Activated CD4-positive, alpha-beta T cell treated with anti-CD3 and anti-CD28 coated beads, Interleukin-2, amount 50 U/mL, for 48 hours (primary cell): ENCODE results near the gene ADCY1.

Source experiments
- DNase-seq, 2 experiments: peaks; one replicate each; pipeline ENCODE4 v3.0.0-alpha.2; 2020

The ADCY1 gene

DNA sequence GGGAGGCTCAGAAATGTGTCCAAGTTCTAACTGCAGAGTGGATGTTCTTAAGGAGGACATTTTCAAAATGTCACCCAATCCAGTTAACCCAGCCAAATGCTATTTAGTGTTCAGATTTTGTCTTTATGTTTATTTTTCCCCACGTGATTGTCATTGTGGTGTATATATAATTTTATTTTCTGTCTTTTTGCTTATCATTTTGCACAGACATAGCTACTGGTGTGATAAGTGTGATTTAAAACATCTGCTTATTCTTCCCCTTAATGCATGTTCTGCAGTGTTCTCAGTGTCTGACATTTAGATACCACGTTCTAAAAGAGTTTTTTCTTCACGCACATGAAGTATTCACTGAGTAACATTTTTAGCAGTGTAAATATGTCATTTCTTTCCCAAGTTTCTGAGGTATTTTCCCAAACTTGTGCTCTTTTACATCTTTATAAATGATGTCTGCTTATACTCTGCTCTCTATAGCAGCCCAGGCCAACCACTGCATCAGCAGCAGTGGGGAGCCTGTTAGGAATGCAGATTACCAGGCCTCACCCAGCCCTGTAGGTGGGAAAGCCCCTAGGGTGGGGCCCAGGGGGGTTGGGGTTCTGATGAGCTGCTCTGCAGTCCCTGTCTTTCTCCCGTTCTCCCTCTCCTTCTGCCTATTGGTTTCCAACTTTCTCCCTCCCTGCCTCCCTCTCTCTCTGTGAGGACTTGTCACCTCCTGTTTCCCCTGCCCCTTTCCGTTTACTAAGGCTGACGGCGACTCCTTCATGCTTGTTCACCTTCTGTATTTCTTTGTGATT lies 20.8 kb downstream of the ADCY1 start:
- DNase-seq, result no peak

DNA sequence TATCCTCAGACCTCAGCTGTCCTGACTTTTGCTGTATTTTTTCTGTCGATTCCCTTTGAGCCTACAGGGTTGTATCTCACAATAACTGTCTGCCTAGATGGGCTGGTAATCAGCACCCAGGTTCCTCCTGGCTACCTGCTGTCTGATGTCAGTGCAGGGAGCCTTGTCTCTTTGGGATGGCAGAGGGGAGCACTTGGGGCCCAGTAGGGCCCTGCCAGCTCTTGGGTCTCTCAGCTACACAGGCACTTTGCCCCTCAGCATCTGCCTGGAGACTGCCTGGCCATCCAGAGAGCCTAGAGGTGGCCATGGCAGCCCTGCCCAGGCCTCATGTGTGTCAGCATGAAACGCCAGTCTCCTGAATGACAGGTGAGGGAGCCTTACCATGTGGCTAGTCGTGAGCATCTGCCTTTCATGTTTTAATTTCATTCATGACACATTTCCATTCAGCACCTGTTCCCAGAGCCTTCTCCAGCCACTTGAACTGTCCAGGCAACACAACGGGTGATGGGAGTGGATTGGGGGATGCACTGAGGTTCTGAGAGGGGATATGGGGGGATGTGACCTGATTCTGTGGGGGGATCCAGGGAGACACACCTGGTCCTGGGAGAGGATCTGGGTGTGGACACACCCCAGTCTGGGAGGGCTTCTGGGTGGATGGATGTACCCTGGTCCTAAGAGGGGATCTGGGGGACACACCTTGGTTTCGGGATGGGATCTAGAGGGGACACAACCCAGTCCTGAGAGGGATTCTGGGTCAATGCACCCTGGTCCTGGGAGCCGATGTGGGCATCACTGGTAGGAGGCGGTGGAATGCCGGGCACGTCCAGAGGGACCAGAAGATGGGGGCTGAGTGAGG lies 21.9 kb downstream of the ADCY1 start:
- DNase-seq, result no peak

DNA sequence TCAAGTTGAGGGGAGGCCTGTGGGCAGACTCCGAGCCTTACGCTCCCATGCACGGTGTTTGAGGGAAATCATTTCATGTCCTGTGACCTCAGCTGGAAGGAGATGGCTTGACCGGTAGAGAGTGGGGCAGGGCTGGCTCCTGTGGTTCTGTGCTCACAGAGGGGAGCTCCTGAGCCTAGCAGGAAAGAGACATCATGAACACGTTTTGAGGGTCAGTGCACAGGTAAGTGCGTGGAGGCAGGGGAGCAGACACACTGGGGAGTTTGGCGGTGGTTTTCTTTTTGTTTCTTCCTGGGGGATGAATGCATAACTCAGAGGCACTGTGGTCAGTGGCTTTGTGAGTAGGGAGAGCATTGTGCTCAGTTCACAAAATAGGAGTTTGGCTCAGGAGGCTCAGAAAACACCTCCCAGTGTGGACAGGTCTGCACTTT lies 22.5 kb downstream of the ADCY1 start:
- DNase-seq, result no peak

DNA sequence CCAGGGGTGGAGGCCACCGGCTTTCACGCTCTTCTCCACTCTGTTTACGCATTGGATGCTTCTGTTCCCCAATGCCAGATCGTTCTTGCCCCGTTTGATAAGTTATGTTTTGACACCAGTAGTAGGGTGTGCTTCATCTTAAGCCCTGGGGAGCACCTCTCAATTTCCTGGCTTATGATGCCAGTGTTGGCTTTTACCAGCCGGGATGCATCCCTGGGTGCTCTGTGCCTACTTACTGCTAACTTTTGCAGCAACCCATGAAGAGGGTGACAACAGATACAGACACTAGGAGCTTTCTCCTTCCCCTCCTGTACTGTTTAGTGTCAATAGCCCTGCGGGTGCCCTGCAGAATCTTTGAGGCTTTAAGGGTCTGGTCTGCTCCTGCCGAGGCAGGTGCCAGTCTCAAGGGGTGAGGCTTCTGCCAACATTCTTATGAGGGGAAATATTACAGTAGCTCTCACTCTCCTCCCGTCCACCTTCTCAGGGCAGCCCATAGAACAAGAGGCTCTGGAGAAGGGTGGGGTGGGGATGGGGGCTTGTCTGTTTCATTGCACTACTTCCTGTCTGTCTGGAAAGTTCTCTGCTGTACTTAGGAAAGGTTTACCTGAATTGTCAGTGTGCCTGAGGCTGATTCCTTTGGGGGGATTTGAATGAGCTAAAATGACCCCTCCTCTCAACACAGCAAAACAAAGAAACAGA lies 23.3 kb downstream of the ADCY1 start:
- no peak for DNase-seq

DNA sequence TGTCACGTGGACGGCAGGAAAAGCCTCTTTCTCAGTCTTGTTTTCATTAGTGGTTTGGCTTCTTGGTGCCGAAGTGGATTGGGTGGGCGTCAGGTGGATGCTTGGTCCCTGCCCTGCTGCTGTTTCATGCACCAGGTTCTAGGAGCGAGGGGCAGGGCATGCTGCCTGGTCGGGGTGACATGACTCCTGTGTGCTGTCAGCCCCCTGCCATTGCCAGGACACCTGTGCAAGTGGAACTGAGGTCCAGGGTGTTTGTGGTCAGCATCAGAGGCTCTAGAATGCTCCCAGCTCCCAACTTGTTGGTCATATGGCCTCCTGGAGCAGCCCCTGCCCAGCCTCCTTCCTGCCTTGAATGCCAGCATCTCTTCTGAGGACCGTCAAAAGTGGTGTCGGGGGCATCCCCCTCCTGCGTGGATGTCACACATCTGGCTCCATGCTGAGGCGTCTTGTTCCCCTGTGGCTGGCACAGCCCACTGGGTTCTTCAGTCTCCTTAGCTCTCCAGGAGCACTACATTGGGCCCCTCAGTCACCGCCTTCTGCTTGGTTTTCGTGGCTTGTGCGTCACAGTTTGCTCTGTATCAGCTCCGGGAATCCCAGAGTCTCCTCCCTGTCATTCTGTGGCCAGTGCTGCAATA lies 24.8 kb downstream of the ADCY1 start:
- no peak for DNase-seq

DNA sequence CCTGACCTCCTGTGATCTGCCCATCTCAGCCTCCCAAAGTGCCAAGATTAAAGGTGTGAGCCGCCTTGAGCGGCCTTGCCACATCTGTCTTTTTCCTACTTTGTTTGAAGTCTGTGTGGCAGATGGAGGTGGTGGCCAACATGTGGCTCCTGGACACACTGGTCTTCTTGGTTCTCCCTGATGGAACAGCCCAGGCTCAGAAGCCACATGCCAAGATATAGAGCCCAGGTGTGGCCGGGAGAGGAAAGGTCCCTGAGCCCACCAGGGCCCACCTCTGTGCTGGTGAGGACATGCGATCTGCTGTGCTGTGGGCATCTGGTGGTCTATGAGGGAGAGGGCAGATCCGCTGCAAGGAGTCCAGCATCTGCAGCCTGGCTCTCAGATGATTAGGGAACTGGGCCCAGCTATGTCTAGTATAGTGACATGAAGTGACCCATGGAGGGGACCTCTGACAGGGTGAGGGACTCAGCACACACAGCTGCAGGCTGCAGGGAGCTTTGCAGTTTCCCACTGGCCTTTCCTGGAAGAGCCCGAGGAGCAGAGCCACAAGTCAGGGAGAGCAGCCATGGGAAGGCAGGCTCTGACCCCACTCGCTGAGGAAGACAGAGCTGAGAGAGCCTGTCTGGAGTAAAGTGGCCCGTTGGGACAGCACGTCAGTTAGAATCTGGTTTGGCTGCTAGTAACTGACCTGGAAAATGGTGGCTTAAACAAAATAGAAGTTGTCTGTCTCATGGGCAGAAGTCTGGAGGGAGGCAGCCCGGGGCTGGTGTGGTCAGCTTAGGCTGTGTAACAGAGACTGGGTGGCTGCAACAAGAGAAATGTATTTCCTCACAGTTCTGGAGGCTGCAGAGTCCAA lies 25.9 kb downstream of the ADCY1 start:
- DNase-seq, result no peak

DNA sequence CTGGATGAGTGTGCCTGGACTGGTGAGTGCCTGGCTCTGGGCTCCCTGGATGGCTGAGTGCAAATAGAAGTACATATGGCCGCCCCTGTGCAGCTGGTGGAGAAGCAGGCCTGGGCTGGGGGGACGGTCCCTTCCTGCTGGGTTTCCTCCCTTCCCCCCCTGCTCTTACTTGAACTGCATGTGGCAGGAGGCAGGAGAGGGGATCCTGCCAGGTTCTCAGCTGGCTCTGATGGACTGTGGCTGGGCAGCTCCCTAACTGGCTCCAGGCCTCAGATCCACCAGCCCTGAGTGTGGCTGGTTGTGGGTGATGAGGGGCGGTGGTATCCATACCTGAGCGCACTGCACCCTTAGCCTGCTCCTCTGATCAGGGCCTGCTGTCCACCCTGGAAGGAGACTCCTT lies 26.9 kb downstream of the ADCY1 start:
- no peak for DNase-seq

DNA sequence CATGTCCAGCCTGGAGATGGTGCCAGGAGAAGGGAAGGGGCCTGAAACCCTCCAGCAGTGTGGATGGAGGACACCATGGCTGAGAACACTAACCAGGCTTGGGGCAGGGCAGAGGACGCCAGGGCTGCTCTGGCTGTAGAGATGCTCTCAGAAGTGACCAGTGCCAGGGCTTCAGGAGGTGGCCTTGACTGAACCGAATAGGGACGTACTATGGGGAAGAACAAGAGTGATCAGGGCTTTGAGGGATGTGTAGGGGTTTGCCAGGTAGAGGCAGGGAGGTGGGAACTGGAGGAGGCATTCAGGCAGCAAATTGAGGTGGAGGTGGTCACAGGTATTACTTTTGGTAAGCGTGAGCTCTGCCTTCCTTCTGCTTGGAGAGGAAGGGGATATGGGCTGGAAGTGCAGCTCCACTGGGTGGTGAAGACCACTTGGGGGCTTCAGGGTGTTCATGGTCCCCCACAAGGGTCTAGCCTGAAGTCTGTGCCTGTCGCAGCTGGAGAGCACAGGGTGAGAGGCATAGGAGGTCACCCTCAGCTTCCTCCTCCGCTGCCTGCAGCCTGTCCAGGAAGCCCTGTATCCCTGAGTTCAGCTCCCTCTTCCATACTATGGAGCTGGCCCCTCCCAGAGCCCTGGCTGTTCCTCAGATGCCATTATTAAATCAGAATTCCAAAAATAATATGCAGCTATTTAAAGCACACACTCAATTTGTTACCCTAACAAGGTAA lies 27.8 kb downstream of the ADCY1 start:
- no peak for DNase-seq

DNA sequence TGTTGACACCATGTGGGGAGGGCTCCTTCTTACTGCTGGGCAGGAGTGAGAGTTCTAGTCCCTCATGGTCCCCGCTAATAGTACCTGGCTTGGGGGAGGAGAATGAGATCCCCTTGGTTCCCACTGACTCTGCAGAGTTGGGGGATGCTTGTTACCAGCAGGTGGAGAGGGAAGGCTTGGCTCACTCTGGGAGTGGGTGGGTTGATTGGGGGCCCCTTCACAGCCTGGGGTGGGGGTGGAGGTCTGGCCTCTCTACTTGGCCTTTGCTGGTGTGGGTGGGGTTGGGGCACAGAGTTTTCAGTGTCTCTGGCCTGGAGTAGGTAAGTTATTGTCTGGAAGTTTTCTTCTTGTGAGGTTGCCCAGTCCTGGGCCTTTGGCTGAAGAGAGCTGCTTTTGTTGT lies 31.9 kb downstream of the ADCY1 start:
- no peak for DNase-seq

DNA sequence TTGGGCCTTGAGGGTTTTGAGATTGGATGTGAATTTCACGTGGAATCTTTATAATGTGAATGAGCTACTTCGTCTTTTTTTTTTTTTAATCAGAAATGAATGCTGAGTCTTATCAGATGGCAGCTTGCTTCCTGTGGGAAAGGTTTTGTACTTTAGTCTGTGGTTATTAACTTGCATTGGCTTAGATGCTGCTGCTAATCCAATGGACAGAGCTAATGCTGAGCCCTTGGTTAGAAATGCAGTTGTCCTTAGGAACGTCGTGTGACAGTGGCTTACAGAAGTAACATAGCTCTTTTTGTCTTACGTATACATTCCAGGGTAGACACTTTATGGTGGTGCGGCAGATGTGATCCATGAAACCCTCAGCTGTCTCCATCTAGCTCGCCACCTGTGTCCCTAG lies 32.8 kb downstream of the ADCY1 start:
- DNase-seq, result no peak

DNA sequence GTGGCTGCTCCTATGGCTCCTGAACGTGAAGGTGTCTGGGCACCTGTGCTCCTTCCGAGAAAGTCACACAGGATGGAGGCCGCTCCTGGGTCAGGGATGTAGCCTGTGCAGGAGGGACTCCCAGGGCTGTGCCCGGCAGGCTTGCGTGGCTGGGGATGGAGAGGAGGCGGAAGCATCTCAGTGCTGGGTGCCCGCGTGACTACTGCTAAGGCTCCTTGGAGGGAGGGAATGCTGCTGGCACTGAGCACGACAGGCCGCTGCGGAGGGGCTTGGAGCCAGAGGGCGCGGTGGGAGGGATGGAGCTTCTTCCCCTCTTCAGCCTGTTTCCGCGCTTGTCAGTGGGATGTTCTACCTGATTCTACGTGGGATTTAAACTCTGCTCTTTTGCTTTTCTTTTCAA lies 35.0 kb downstream of the ADCY1 start:
- DNase-seq, result no peak

DNA sequence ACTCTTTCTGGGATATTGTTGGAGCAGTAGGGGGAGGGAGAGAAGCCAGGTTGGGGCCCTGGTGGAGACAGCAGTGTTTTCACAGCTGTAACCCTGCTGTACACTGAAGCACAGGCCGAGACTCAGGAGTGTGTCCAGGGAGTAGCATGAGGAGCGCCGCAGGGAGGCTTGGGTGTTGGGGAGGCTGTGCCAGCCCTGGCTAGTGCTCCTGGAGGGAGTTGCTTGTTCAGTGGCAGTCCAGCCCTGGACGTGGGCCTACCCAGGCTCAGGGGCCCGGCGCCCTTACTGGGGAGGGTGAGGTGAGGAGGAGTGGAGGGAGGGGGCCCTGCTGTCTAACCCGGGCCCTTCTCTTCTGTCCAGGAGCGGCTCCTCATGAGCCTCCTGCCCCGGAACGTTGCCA lies 35.9 kb downstream of the ADCY1 start:
- no peak for DNase-seq

DNA sequence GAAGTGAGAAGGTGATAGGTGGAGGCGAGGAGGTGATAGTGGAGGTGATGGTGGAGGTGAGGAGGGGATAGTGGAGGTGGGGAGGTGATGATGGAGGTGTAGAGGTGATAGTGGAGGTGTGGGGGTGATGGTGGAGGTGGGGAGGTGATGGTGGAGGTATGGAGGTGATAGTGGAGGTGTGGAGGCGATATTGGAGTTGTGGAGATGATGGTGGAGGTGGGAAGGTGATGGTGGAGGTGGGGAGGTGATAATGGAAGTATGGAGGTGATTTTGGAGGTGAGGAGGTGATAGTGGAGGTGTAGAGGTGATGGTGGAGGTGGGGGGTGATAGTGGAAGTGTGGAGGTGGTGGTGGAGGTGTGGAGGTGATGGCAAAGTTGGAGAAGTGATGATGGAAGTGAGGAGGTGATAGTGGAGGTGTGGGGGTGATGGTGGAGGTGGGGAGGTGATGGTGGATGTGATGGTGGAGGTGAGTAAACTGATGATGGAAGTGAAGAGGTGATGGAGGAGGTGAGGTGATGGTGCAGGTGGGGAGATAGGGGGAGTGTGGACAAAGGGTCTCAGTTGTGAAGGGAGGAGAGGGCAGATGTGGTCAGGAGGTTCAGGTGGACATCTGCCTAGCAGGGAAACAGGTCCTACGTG lies 36.6 kb downstream of the ADCY1 start:
- DNase-seq, result no peak

DNA sequence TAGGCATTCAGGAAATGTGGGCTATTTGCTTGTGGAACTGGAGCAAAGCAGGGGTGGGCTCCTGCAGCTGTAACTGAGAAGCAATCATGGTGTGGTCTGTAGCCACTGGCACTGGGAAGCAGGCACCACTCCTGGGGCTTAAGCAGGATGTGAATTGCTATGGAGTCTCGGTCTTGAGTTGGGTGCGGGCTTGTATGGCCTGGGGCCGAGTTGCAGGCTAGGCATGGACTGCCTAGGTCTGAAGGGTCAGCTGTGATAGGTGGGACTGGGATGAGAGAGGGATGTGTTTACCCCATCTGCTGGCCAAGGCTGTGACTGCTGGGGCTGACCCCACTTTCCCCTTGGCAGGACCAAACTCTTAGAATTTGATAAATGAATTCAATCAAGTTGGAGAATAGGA lies 43.0 kb downstream of the ADCY1 start:
- no peak for DNase-seq

DNA sequence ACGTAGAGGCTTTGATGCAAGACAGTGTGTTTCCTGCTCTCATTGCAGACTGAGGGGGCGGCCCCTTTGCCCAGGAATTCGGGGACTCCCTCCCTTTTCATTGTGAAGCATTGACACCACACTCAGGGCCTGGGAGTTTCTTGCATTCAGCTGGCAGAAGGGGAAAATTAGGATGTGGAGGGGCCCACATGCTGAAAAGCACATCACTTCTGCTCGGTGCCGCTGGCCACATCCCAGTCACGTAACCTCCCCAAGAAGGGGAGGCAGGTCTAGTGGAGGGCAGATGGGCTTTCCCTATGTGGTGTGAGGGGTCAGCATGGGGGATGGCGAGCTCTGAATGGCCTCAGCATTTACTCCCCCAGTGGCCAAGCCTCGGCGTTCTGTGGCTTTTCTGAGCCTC lies 47.9 kb downstream of the ADCY1 start:
- DNase-seq, result no peak

DNA sequence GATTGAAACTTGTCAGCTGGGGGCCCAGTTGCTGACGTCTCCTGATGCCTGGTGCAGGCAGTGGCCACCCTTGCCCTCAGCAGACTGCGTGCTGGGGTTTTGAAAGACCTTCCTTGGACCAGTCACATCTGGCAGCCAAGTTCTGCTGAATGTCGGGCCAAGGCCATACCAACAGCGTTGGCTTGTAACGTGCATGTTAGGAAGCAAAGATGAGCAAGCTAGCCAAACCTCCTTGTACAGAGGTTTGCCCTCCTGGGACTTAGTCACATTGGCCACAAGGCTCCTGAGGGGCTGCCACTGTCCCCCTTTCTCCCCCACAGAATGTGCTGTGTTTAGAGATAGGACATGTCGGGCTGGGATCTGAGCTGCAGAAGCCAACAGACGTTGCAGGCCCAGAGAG lies 49.0 kb downstream of the ADCY1 start:
- DNase-seq, result no peak

DNA sequence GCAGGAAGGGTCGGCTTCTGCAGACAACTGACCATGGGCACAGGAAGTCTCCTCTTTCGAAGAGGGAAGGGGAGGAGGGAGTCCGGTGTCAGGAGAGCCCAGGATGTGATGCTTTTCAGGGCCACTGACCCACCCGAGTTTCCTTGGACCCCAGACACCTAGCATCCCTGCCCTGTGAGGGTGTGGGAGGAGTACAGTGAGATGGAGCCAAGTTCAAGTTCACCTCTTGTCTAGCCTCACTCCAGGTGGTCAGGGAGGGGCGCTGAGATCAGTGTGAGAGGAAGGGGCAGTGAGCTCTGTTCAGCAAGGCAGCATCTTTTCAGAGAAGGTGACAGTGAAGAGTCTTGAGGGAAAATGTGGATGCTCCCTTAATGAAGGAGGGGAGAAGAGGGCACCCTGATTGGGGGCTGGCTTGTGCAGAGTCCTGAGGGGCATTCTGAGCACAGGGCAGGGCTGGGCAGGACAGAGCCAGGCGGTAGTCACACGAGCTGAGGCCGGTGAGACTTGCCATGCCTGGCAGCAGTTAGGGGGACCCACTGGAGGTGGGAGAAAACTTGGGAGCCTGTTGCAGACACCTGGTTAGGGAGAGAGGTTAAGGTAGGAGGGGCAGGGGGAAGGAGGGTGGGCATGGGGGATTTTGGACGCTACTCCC lies 49.7 kb downstream of the ADCY1 start:
- no peak for DNase-seq

DNA sequence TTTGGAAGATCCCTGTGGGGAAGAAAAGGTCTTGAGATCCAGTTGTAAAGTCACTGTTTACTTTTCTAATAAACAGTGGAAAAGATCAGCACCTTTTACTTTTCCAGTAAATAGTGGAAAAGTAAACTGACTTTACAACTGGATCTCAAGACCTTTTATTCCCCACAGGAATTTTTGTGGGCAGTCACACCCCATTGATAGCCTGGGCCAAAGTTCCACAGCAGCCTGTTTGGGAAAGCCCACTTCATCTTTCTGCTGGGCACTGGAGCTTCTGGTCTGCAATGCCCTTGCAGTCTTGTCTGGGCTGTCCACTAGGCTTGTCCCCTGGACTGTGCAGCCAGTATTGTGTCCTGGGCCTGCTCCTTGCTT lies 50.2 kb downstream of the ADCY1 start:
- DNase-seq, result no peak

DNA sequence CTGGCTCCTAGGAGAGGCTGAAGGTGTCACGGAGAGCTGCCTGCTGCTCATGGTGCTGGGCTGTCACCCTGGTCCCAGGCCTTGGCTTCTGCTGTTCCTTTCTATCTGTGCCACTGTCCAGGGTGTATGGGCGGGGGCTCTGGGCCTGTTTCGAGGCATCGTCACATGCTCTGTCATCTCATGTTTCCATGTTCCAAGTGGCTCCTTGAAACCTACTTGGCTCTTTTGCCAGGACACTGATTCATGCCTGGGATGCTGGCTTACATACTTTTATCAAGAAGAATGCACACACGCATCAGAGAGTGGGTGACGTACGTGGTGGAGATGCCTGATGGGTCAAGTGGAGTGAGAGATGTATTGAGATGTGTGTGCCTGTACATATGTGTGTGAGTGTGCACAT lies 50.9 kb downstream of the ADCY1 start:
- no peak for DNase-seq

DNA sequence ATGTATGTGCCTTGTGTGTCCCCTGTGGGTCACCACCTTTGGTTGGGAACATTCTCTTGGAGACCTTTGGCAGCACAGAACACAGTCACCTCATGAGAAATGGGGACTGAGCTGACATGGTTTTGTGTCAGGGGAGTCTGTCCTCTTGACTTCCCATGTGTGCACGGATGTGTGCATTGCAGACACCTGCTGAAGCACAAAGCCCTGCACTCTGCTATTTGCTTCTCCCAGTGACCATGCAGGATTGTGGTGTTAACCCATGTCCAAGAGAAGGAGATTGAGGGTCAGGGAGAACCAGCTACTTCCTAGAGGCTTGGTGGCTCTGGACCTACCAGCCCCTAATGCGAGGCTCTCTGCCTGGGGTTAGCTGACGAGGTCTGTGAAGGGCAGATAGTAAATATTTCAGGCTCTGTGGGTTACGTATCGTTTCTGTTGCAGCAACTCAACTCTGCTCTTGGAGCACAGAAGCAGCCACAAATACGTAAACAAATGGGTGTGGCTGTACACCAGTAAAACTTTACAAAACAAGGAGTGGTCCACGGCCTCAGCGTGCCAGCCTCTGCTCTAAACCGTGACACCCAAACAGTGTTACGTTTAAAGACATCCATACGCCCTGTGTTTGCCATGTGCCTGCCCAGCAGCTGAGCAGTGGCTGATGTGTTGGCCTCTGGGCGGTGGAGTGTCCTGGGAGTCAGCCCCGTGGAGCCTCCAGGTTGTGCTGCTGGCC lies 51.7 kb downstream of the ADCY1 start:
- no peak for DNase-seq
